Measurements from ENCODE around the gene KLF16. TPM values are rescaled to one million over a fixed set of nuclear protein-coding genes. Genes with fewer than 3 reads are reported as not detected.

Gene KLF16
- total and polyA plus RNA-seq, 9 of the 15 experiments (the other 6 are each of a cell fraction or from before 2014, with no cell fraction given) = 0.04 to 60.4 (median 6.8) TPM

DNA sequence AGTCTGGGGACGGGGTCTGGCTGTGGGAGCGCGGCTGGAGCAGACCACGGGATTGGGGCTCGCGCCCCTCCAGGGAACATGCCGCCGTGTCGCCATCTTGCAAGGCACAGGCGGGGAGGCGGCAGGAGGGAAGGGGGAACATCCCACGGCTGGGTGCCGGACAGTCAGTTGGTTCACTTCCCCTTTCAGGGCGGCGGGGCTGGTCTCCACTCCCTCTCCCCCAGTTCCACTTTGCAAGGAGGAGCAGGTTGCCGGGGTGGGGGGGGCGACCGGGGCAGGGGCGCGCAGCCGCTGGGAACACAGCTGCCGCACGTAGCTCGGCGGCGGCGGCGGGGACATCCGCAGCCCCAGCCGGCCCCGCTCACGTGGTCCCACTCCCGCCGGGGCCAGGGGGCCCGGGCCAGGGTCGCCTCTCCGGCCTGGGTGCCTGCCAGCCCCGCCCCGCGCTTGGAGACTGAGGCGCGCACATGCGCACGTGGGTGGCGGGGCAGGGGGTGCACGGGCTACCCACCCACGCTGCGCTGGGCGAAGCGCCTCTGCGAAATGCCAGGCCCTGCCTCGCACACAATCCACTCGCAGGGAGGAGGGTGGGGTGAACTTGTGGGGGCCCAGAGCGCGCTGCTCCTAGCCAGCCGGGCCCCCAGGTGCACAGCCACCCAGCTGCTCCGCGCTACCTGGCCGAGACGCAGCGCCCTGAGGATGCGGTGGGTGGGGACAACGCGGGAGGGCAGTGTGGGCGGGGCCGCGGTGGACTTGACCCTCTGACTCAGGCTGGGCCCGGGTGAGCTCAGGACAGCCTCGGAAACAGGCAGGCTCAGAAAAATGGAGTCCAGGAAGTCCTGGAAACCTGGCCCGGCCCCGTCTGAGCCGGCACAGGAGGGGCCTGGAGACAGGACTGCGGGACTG, 6.4 kb downstream of the KLF16 start (continued):
- TF ChIP-seq, protein P1, sequence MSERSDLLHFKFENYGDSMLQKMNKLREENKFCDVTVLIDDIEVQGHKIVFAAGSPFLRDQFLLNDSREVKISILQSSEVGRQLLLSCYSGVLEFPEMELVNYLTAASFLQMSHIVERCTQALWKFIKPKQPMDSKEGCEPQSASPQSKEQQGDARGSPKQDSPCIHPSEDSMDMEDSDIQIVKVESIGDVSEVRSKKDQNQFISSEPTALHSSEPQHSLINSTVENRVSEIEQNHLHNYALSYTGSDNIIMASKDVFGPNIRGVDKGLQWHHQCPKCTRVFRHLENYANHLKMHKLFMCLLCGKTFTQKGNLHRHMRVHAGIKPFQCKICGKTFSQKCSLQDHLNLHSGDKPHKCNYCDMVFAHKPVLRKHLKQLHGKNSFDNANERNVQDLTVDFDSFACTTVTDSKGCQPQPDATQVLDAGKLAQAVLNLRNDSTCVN (CRISPR knock-in tag; IDR thresholded peaks at IDR 0.05) = no peak
- TF ChIP-seq PML (IDR thresholded peaks at IDR 0.05; ENCODE audit: low read length) (no peak), XRCC5 (IDR thresholded peaks at IDR 0.05; ENCODE audit: low read depth, low read length) (0 out of 2 replicates have a peak, but pooled peaks have one; percentile 29), TEAD1 (CRISPR knock-in tag; IDR thresholded peaks at IDR 0.05) (no peak), LCOR (CRISPR knock-in tag; IDR thresholded peaks at IDR 0.05) (peak; percentile 55; the same call in 1 of the 2 replicates), USF1 (CRISPR knock-in tag; IDR thresholded peaks at IDR 0.05) (peak; percentile 60)
- TF ChIP-seq, protein P2, sequence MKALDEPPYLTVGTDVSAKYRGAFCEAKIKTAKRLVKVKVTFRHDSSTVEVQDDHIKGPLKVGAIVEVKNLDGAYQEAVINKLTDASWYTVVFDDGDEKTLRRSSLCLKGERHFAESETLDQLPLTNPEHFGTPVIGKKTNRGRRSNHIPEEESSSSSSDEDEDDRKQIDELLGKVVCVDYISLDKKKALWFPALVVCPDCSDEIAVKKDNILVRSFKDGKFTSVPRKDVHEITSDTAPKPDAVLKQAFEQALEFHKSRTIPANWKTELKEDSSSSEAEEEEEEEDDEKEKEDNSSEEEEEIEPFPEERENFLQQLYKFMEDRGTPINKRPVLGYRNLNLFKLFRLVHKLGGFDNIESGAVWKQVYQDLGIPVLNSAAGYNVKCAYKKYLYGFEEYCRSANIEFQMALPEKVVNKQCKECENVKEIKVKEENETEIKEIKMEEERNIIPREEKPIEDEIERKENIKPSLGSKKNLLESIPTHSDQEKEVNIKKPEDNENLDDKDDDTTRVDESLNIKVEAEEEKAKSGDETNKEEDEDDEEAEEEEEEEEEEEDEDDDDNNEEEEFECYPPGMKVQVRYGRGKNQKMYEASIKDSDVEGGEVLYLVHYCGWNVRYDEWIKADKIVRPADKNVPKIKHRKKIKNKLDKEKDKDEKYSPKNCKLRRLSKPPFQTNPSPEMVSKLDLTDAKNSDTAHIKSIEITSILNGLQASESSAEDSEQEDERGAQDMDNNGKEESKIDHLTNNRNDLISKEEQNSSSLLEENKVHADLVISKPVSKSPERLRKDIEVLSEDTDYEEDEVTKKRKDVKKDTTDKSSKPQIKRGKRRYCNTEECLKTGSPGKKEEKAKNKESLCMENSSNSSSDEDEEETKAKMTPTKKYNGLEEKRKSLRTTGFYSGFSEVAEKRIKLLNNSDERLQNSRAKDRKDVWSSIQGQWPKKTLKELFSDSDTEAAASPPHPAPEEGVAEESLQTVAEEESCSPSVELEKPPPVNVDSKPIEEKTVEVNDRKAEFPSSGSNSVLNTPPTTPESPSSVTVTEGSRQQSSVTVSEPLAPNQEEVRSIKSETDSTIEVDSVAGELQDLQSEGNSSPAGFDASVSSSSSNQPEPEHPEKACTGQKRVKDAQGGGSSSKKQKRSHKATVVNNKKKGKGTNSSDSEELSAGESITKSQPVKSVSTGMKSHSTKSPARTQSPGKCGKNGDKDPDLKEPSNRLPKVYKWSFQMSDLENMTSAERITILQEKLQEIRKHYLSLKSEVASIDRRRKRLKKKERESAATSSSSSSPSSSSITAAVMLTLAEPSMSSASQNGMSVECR (CRISPR knock-in tag; IDR thresholded peaks at IDR 0.05) = peak; percentile 4; the same call in 1 of the 2 replicates
- TF ChIP-seq, protein P3, sequence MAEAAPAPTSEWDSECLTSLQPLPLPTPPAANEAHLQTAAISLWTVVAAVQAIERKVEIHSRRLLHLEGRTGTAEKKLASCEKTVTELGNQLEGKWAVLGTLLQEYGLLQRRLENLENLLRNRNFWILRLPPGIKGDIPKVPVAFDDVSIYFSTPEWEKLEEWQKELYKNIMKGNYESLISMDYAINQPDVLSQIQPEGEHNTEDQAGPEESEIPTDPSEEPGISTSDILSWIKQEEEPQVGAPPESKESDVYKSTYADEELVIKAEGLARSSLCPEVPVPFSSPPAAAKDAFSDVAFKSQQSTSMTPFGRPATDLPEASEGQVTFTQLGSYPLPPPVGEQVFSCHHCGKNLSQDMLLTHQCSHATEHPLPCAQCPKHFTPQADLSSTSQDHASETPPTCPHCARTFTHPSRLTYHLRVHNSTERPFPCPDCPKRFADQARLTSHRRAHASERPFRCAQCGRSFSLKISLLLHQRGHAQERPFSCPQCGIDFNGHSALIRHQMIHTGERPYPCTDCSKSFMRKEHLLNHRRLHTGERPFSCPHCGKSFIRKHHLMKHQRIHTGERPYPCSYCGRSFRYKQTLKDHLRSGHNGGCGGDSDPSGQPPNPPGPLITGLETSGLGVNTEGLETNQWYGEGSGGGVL (CRISPR knock-in tag; IDR thresholded peaks at IDR 0.05) = no peak
- TF ChIP-seq, protein P4, sequence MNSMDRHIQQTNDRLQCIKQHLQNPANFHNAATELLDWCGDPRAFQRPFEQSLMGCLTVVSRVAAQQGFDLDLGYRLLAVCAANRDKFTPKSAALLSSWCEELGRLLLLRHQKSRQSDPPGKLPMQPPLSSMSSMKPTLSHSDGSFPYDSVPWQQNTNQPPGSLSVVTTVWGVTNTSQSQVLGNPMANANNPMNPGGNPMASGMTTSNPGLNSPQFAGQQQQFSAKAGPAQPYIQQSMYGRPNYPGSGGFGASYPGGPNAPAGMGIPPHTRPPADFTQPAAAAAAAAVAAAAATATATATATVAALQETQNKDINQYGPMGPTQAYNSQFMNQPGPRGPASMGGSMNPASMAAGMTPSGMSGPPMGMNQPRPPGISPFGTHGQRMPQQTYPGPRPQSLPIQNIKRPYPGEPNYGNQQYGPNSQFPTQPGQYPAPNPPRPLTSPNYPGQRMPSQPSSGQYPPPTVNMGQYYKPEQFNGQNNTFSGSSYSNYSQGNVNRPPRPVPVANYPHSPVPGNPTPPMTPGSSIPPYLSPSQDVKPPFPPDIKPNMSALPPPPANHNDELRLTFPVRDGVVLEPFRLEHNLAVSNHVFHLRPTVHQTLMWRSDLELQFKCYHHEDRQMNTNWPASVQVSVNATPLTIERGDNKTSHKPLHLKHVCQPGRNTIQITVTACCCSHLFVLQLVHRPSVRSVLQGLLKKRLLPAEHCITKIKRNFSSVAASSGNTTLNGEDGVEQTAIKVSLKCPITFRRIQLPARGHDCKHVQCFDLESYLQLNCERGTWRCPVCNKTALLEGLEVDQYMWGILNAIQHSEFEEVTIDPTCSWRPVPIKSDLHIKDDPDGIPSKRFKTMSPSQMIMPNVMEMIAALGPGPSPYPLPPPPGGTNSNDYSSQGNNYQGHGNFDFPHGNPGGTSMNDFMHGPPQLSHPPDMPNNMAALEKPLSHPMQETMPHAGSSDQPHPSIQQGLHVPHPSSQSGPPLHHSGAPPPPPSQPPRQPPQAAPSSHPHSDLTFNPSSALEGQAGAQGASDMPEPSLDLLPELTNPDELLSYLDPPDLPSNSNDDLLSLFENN (IDR thresholded peaks at IDR 0.05; ENCODE audit: low read depth in 2 of 2, low read length in 2 of 2) = no peak; a peak in 1 of 4 replicates
- TF ChIP-seq, protein P5, sequence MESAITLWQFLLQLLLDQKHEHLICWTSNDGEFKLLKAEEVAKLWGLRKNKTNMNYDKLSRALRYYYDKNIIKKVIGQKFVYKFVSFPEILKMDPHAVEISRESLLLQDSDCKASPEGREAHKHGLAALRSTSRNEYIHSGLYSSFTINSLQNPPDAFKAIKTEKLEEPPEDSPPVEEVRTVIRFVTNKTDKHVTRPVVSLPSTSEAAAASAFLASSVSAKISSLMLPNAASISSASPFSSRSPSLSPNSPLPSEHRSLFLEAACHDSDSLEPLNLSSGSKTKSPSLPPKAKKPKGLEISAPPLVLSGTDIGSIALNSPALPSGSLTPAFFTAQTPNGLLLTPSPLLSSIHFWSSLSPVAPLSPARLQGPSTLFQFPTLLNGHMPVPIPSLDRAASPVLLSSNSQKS (CRISPR knock-in tag; IDR thresholded peaks at IDR 0.05) = no peak
